ENCODE measurements around the gene NUDT8. TPM values are rescaled to one million over a fixed set of nuclear protein-coding genes. Genes with fewer than 3 reads are reported as not detected.
A peak's percentile ranks its signal among the peaks of the same experiment; 100 is the strongest.

Gene NUDT8
- total and polyA plus RNA-seq, 2 experiments from 2014 or later: 13.6 to 28.7 TPM

GRCh38 chr11:67628710-67629385 lies 889 bp downstream of the NUDT8 start:
- H3K4me2 ChIP-seq: peak overlapping the region; percentile 98
- no peaks in the 10 kb centered on the region for H3K9me2 ChIP-seq (replicated peaks; ENCODE audit: insufficient read depth)
- H3K27me3 ChIP-seq: no peaks in the 10 kb centered on the region
- H3K4me1 ChIP-seq (ENCODE audit: insufficient read depth): peaks cover 13% of the 10 kb centered on the region
- H3K27ac ChIP-seq: no peak overlapping the region
- H4K20me1 ChIP-seq (ENCODE audit: insufficient read depth, poor library complexity, severe bottlenecking): no peaks in the 10 kb centered on the region
- no peak overlapping the region for H3K4me3 ChIP-seq
- no peaks in the 10 kb centered on the region for H3K79me2 ChIP-seq
- no peak for DNase-seq (ENCODE audit: low spot score)
- no peaks in the 10 kb centered on the region for H3K36me3 ChIP-seq (replicated peaks; ENCODE audit: insufficient read depth, low read depth)
- TF ChIP-seq EZH2 (IDR thresholded peaks at IDR 0.05; ENCODE audit: borderline replicate concordance): no peak
- no peak for TF ChIP-seq CTCF (IDR thresholded peaks at IDR 0.05; ENCODE audit: poor library complexity)
- no peak for TF ChIP-seq EZH2phosphoT487 (IDR thresholded peaks at IDR 0.05; ENCODE audit: low read depth, severe bottlenecking, unreplicated experiment)
- no peaks in the 10 kb centered on the region for H3K9me3 ChIP-seq (ENCODE audit: low read depth)
- H2AFZ ChIP-seq: no peak overlapping the region
- 57% methylated on average over 25 of the region's 25 CpGs for WGBS (ENCODE audit: low lambda C conversion rate, missing lambda C conversion rate)

GRCh38 chr11:67627812-67628624 lies 1.7 kb downstream of the NUDT8 start:
- 79% methylated on average over 15 of the region's 15 CpGs for WGBS (ENCODE audit: low lambda C conversion rate, missing lambda C conversion rate)
- H4K20me1 ChIP-seq (ENCODE audit: insufficient read depth, poor library complexity, severe bottlenecking): no peaks in the 10 kb centered on the region
- no peaks in the 10 kb centered on the region for H3K79me2 ChIP-seq
- no peak for DNase-seq (ENCODE audit: low spot score)
- no peaks in the 10 kb centered on the region for H3K36me3 ChIP-seq (replicated peaks; ENCODE audit: insufficient read depth, low read depth)
- H3K9me3 ChIP-seq (ENCODE audit: low read depth): no peaks in the 10 kb centered on the region
- H3K4me1 ChIP-seq (ENCODE audit: insufficient read depth): peaks cover 13% of the 10 kb centered on the region
- H2AFZ ChIP-seq: no peak overlapping the region
- H3K27me3 ChIP-seq: no peaks in the 10 kb centered on the region
- no peaks in the 10 kb centered on the region for H3K9me2 ChIP-seq (replicated peaks; ENCODE audit: insufficient read depth)
- H3K27ac ChIP-seq: no peak overlapping the region
- no peak for TF ChIP-seq EZH2phosphoT487 (IDR thresholded peaks at IDR 0.05; ENCODE audit: low read depth, severe bottlenecking, unreplicated experiment)
- no peak for TF ChIP-seq CTCF (IDR thresholded peaks at IDR 0.05; ENCODE audit: poor library complexity)
- TF ChIP-seq EZH2 (IDR thresholded peaks at IDR 0.05; ENCODE audit: borderline replicate concordance): no peak
- H3K4me3 ChIP-seq: no peak overlapping the region
- no peak overlapping the region for H3K4me2 ChIP-seq

GRCh38 chr11:67627441-67627811 lies 2.3 kb downstream of the NUDT8 start:
- H3K4me2 ChIP-seq: no peak overlapping the region
- H3K79me2 ChIP-seq: no peaks in the 10 kb centered on the region
- no peak overlapping the region for H2AFZ ChIP-seq
- H3K4me1 ChIP-seq (ENCODE audit: insufficient read depth): peaks cover 13% of the 10 kb centered on the region
- TF ChIP-seq EZH2phosphoT487 (IDR thresholded peaks at IDR 0.05; ENCODE audit: low read depth, severe bottlenecking, unreplicated experiment) (no peak), CTCF (IDR thresholded peaks at IDR 0.05; ENCODE audit: poor library complexity) (no peak), EZH2 (IDR thresholded peaks at IDR 0.05; ENCODE audit: borderline replicate concordance) (no peak)
- no peak for DNase-seq (ENCODE audit: low spot score)
- WGBS (ENCODE audit: low lambda C conversion rate, missing lambda C conversion rate): 81% methylated on average over 6 of the region's 6 CpGs
- H3K36me3 ChIP-seq (replicated peaks; ENCODE audit: insufficient read depth, low read depth): no peaks in the 10 kb centered on the region
- H3K9me2 ChIP-seq (replicated peaks; ENCODE audit: insufficient read depth): no peaks in the 10 kb centered on the region
- no peaks in the 10 kb centered on the region for H4K20me1 ChIP-seq (ENCODE audit: insufficient read depth, poor library complexity, severe bottlenecking)
- H3K27me3 ChIP-seq: no peaks in the 10 kb centered on the region
- no peaks in the 10 kb centered on the region for H3K9me3 ChIP-seq (ENCODE audit: low read depth)
- H3K4me3 ChIP-seq: no peak overlapping the region
- H3K27ac ChIP-seq: no peak overlapping the region

All from hepatocyte (in vitro differentiated cells).